DMS79 (cell line): ENCODE measurements around the gene GALC.

Source experiments
- DNase-seq: peaks from one replicate; lab custom pipeline; 2025; lab: John Stamatoyannopoulos, UW

The GALC gene

GRCh38 chr14:88005978-88006851, 13.2 kb upstream of the GALC start:
- DNase-seq: no peak

GRCh38 chr14:88005050-88005481, 12.1 kb upstream of the GALC start, which contains the start of gene GPR65:
Gene GPR65 (plus strand): TSS chr14:88005135. CDS start chr14:88010848, 5,713 bp downstream.
- DNase-seq: no peak

- no peak for DNase-seq
These were observed 11.6 kb upstream of the GALC start for GRCh38 chr14:88004506-88005036.

GRCh38 chr14:88003425-88003824, 10.4 kb upstream of the GALC start:
- DNase-seq: no peak

- DNase-seq: no peak
These were observed 9.6 kb upstream of the GALC start for GRCh38 chr14:88002421-88003075.

GRCh38 chr14:87999277-87999676, 6.3 kb upstream of the GALC start:
- no peak for DNase-seq

GRCh38 chr14:87998482-87998881, 5.5 kb upstream of the GALC start:
- DNase-seq: no peak

GRCh38 chr14:87996291-87996592, 3.3 kb upstream of the GALC start:
- DNase-seq: no peak

GRCh38 chr14:87995500-87996290, 2.7 kb upstream of the GALC start:
- DNase-seq: no peak

GRCh38 chr14:87994974-87995373, 2.0 kb upstream of the GALC start:
- no peak for DNase-seq

GRCh38 chr14:87992346-87992717, 650 bp downstream of the GALC start:
- DNase-seq: no peak

- no peak for DNase-seq
These were observed 2.3 kb downstream of the GALC start for GRCh38 chr14:87990682-87991081.

- no peak for DNase-seq
These were observed 3.1 kb downstream of the GALC start for GRCh38 chr14:87989956-87990299.

- no peak for DNase-seq
These were observed 3.6 kb downstream of the GALC start for GRCh38 chr14:87989221-87989955.

GRCh38 chr14:87979689-87980088, 13.3 kb downstream of the GALC start:
- no peak for DNase-seq

- no peak for DNase-seq
These were observed 17.3 kb downstream of the GALC start for GRCh38 chr14:87975636-87976035.

GRCh38 chr14:87971010-87971409, 22.0 kb downstream of the GALC start:
- DNase-seq: no peak

- DNase-seq: no peak
These were observed 25.5 kb downstream of the GALC start for GRCh38 chr14:87967496-87967895.

- no peak for DNase-seq
These were observed 26.2 kb downstream of the GALC start for GRCh38 chr14:87966816-87967215.

- DNase-seq: no peak
These were observed 31.7 kb downstream of the GALC start for GRCh38 chr14:87961246-87961645.

- DNase-seq: no peak
These were observed 32.8 kb downstream of the GALC start for GRCh38 chr14:87960013-87960787.
